ENCODE measurements around the gene MFF.
"Not testable (repeated sequence)": the region's sequence is repeated elsewhere in the genome, so short reads cannot be mapped to it uniquely, and the experiment has no call there.

MFF gene

DNA sequence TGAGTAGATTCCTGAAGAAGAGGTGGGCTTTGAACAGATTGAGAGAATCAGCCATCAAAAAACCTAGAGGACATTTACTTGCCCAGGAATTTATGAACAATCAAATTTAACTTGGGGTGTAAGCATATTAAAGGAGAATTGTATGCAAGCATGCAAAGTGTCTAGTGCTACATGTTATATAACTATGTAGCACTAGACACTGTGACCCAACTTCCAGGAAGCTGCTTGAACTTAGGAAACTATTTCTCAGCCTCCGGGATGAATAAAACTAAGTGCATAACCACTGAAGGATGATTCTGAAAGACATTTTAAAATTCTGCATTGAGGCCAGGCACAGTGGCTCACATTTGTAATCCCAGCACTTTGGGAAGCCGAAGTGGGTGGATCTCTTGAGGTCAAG lies 12.4 kb downstream of the MFF start:
- no peak for DNase-seq

DNA sequence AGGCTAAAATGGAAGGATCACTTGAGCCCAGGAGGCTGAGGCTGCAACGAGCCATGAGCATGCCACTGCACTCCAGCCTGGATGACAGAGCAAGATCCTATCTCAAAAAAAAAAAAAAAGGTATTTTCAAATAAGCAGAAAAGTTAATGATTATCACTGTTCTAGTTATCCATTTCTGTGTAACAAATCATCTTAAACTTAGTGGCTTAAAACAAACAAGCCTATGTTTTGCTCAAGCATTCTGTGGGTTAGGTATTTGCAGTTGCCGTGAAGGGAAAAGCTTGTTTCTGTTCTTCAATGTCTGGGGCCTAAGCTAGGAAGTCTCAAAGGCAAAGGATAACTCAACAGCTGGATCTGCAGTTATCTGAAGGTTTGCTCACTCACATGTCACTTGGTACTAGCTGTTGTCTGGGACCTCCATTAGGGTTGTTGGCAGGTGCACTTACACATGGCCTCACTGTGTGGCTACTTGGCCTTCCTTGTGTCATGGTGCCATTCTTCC lies 14.1 kb downstream of the MFF start:
- DNase-seq: no peak

DNA sequence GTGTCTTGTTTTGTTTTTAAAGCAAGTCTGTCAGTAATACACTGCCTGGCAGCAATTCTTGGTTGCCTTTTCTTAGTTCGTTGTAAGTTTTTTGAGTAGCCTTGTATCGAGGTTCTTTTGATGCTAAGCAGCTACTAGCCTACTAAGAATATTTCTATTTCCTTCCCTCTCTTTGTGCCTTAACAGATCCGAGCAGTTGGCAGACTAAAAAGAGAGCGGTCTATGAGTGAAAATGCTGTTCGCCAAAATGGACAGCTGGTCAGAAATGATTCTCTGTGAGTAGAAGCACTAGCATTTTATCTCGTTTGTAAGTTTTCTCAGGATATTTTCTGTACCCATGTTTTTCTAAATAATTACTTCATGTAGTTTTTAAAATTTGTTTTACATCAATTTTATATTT lies 15.1 kb downstream of the MFF start:
- DNase-seq: no peak

DNA sequence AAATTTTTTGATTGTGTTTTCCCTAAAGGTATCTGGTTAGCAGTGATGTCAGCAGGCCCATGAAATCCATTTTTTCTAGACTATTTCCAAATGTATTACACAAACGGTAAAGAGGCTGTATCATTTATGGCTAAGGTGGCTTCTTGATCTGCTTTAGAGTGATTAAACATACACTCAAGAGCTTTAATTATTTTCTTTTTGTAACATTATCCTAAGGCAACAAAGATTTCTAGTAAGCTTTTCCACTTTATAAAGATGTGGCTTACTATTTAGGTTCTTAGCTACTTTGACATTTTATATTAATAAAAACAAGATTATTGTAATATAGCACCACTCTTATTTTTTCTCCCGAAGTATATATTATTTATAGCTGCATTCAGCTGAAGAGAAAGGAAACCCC lies 16.5 kb downstream of the MFF start:
- DNase-seq: no peak

DNA sequence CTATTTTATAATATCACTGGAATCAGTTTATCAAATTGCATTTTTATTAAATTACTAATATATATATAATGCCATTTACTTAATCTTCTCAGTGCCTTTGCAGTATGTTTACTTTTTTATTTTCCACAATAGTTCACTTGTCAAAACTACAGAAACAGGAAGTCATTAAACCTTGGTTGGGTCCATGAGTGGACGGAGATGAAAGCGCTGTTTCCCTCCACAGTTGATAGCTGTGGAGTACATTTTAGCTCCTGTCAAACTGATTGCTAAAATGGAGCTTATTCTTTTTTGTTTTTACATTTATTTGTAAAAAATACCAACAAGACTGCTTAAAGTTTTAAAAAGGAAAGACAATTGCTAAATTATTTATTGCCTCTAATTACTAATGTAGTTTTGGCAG lies 19.2 kb downstream of the MFF start:
- DNase-seq: no peak

DNA sequence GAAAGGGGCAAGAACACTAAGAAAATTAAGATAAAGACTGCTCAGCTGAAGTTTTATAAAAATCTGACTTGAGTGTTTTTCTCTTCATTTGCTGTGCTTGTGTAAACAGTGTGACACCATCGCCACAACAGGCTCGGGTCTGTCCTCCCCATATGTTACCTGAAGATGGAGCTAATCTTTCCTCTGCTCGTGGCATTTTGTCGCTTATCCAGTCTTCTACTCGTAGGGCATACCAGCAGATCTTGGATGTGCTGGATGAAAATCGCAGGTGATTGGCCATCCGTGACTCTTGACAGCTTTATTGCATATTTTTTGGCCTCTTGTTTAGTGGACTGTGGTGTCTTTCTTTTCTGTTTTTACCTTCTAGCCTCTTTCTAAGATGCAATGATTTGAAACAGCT lies 22.1 kb downstream of the MFF start:
- no peak for DNase-seq

DNA sequence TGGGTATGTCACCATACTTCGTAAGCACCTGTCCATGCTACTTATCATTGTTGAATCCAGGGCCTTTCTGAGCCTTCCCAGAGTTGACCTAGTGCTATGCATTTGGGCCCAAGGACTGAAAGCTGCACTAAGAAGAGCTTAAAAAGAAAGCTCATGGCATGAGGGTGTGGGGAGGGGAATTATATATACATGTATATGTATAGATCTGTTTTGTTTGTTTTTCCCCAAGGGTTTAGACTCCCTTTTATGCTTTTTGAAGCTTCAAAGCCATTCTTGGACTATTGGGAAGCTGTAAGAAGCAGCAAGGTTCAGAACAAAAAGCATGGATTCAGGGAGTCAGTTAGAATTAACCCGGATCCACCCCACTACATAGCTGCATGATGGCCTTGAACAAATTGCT lies 23.3 kb downstream of the MFF start:
- no peak for DNase-seq

DNA sequence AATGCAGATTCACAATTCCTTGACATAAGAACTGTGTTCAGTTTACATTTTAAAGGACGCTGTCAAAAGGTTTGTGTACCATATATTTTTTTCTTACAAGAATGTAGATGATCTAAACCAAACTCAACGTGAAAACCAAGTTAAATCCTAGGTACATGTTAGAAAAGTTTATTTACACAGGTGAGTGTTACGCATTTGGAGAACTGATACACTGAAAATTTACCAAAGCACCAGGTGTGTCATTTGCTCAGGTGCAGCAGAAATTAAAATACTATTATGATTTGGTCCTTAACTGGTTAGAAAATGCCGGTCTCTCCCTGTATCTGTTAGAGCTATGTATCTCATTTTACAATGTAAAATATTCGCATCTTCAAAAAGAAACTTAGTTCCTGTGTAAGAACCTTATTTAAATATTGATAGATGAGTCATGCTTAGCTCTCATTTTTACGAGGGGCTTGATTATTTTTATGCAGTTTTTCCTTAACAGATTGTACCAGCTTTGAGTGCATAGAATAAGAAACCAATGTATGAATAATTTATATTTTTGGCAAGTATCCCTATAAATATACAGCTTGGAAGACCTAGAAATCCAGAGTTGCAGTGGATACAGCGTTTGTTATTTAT lies 25.1 kb downstream of the MFF start:
- no peak for DNase-seq

DNA sequence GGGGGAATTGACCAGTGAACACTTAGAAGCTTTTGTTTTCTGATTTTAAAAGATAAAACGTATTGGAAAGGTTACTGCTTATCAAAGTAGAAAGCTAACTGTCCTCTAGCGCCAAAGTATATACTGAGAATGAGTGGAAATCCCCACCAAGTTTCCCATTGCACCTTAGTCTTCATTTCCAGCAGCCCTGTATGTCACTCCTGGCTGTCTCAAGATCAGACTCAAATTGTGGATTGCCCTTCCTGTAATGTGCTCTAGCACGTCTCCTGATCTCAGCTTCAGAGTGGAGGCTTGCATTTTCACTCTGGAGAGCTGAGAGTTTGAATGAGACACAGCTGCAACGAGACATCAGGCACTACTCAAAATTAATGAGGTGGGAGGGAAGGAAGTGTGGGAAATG lies 26.6 kb downstream of the MFF start:
- no peak for DNase-seq

DNA sequence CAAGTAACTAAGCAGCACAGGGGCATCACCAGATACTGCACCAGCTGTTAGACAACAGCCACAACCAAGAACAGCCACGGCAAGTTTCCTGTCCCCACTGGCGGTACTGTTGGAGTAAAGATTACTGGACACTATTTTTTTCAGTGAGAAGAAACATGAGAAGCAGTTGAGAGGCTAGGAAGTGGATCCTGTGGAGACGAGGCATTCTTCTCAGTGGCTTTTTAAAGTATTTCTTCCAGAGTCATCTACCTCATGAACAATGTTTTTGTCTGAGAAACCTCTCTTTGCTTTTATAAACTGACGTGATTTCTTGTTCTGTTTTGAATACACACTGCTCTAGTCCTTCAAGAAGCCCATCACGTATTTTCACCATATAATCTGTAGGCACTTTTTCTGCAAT lies 35.3 kb downstream of the MFF start:
- DNase-seq: no peak

DNA sequence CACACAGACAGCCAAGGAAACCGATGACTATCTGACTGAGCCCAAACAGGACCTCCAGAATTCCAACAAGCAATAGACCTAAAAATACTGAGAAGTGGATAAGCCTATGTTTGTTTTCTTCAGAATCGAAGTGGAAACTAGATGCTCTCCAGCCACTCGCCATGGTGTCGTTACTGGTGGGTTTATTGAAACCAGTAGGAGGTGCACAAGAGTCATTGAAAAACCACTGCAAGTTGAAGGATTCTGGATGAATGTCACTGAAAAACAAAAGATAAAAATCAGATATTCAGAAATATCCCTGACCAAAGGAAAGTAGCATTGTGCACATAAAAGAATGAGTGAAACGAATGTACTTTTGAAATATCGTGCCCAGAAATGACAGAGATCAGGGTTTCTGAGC lies 38.7 kb downstream of the MFF start:
- no peak for DNase-seq

DNA sequence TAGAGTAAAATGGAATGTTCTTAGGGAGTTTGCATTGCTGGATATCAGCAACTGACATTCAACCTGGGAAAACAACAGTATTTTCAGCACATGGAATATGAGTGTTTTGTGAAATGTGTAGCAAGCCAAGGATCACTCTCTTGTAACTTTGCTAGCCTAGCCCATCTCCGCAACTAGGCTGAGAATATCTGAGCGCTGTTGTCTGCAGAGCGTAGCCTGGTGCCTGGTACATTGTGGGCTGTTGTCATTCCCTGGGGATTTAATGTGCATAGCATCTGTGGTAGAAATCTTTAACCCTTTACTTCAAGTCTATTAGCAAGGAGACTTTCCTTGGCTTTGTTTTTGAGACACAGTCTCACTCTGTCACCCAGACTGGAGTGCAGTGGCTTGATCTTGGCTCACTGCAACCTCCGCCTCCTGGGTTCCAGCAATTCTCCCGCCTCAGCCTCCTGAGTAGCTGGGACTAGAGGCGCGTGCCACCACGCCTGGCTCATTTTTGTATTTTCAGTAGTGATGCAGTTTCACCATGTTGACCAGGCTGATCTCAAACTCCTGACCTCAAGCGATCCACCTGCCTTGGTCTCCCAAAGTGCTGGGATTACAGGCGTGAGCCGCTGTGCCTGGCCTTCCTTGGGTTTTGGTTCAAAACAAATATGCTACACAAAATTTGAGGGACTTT lies 39.7 kb downstream of the MFF start:
- not testable (repeated sequence) for DNase-seq

DNA sequence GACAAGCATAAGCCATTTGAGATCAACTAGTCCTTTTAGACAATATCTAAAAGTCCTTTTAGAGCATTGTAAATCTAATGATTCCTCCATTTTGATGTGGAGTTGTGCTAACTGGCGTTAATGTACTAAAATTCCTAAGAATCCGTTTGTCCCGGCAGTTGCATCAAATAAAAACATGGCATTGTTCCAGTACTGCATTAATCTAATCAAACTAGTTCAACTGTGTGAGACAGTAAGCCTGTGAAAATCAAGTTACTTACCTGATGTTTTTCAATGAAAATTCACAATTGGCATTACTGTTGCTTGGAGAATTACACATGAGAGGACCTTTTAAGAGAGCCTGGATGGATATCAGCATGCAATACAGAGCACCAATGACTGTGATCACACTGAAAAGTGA lies 40.8 kb downstream of the MFF start:
- no peak for DNase-seq

DNA sequence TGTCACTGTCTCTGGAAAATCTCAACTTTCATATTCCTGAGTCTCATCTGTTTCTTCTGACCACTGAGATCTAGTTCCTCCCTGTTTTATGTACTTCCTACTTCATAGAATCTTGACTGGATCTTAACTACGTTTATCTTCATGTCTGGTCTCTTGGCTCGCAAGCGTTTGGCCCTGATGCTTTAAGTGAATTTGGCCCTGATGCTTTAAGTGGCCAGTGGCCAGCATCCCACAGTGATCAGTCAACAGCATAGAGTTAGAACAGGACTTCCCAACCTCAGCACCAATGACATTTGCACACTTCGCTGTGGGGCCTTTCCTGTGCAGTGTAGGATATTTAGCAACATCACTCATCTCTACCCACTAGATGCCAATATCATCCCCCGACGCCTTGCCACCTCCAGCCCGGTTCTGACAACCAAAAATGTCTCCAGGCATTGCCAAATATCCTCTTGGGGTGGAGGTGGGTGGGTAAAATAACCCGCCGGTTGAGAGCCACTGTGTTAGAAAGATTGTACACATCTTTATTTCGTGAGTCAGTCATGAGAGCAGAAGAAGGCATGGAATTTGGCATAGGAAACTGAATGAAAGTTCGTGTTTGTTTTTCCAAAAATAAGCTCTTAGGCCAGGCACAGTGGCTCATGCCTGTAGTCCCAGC lies 41.8 kb downstream of the MFF start:
- DNase-seq: no peak

DNA sequence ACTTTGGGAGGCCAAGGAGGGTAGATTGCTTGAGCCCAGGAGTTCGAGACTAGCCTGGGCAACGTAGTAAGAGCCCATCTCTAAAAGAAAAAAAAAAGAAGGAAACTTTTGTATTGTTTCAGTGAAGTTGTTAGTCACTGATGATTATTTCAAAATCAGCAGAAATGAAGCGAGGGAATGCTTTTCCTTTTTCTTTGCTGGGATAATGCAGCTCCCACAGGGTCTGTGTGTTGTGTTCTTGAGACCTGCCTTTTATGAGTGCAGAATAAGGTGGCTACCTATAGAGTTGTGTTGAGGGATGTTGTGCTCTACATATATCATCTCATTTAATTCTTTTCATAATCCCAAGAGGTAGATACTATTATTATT lies 42.4 kb downstream of the MFF start:
- no peak for DNase-seq

DNA sequence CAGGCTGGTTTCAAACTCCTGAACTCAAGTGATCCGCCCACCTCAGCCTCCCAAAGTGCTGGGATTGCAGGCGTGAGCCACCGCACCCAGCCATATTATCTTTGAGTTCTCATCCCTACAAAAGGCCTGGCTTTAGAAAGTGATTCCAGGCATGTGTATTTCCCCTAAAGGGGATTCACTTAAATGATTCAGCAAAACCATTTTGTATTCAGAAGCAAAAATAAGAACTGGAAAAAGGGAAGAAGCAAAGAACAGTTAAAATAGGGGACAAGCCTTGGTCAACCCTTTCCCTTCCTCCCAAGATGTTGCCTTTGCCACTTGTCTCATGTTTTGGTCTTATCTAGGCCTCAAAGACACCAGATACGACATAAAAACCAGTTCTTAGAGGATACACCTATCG lies 43.5 kb downstream of the MFF start:
- no peak for DNase-seq

DNA sequence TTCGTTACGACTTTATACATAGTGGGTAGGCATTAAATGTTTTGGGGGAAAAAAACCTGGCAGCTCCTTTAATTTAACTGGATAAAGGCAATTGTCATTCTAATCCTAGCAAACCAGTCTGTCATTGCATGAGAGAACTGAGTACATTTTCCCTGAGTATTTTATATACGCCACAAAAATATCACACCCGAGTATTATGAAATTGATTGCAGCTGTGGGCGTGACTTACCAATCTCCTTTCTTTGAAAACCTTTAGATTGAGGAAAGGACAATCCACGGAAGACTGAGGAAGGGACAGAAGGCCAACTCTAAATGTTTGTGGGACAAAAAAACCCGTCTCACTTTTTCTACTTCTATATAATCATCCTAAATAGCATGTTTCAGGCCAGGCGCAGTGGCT lies 45.0 kb downstream of the MFF start:
- no peak for DNase-seq

DNA sequence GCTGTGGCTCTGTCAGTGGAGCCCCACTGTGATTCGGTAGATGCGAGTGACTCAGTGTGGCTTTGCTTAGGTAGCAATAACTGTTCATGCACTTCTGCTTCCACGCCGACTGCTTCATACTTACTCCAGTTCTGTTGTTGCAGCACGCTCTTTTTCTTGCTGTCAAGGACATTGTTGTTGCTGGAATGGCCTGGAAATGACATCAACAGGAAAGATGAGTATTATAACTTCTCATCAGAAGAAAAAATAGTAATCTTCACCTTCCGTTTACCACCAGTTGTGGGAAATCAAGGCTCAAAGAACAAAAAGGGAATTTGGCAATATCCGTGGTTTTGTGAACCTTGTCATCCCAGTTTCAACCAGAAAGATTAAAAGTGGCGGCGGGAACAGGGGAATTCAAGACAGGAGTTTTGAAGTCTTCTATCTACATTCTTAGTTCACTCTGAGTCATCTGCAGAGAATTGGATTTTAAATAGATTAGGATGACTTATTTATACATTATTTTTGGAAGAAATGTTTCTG lies 45.8 kb downstream of the MFF start:
- peak; percentile 26 for DNase-seq

DNA sequence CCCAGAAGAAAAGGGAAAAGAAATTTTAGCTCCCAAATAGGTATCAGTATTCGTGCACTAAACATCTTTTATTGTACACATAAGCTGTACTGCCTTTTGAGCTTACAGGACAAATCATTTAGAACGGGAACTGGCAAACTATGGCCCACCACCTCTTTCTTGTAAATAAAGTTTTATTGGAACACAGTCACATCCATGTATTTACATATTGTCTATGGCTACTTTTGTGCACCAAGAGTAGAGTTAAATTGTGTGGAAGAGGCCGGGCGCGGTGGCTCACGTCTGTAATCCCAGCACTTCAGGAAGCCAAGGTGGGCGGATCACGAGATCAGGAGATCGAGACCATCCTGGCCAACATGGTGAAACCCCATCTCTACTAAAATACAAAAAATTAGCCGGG lies 48.3 kb downstream of the MFF start:
- no peak for DNase-seq

DNA sequence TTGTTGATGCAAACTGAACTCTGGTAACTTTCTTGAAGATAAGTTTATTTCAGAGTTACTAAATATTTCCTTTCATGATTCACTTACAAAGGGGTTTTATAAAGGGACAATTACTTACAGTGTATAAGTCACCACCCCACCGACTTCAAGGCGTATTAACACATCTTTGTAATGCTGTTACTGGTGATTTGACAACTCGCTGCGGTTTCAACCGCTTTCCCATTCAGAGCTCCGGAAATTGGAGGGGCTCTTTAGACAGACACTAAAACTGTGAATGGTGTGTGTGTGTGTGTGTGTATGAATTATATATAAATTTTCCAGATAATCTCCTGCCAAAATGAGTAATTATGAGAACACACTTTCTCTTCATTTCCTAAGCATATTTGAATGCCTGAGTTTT lies 49.1 kb downstream of the MFF start:
- peak; percentile 63 for DNase-seq

DNA sequence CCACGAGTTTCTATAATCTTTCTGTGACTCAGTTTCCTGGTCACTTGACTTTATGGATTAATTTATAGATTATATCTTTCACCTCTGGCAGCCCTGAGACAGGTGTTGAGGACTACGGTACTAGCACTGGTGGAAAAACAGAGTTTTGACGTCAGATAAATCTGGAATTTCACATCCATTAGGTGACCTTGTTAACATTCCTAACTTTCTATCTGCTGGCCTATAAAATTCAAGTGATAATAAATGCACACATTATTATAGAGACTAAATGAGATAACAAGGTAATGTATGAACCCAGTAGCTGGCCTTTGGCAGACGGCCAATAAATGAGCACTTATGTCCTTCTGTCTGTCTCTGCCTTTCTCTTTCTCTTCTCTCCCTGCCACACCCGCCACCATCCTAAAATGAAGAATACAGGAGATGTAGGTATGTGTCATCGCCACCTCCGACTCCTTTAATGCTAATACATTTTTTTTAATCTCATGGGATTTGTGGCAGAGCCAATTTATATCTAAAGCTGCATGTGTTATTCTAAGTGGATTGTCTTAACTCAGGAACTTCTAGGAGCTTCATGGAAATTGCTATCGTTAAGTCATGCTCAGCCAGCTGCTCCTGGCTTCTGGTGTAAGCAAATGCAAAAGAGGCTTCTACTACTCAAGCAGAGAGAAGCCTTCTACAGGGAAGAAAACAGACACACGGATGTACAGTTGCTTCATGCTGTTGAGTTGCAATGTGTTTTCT lies 51.8 kb downstream of the MFF start:
- no peak for DNase-seq

DNA sequence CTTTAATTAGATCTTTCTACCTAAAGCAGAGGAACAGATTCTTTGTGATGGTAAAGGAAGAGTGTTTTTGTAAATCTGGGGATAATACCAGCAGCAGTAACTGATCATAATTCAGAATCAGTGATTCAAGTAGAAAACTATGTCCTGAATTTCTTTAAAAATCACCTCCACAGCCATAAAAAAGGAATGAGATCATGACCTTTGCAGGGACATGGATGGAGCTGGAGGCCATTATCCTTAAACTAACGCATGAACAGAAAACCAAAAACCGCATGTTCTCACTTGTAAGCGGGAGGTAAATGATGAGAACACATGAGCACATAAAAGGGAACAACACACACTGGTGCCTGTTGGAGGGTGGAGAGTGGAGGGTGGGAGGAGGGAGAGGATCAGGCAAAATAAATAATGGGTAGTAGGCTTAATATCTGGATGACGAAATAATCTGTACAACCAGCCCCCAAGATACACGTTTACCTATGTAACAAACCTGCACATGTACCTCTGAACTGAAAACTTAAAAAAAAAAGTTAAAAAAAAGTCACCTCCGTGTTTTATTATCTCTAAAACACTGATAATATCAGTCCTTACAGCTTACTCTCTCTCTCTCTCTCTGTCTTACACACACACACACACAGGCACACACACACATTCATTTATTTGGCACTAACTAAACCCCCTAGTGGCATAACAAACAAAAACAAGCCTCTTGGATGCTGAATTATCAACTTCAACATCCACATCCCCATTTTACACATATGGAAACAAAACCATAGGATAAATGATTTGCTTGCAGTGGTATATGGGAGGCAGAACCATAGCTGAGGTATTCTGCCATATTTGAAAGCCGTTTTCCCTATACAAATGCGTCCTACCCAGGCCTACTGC lies 52.7 kb downstream of the MFF start:
- no peak for DNase-seq

DNA sequence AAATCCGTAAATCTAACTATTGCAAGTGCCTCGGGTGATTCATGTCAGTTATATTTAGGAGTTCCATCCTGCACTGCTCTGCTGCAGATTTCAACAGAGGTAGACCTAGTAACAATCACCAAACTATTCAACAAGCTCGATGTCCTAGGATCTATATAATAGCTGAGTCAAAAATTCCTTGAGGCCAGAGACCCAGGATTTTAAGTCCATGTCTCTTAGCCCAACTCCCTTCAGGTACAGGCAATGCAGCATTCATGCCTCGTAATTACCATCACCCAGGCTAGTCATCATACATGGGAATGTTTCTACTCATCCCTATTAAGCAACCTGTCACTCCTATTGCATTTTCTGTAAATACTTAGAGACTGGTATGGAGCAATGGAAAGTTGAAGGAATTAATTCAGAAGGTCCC lies 53.3 kb downstream of the MFF start:
- DNase-seq: no peak
